ENCODE data around the gene ZMIZ1.
A peak's percentile ranks its signal among the peaks of the same experiment; 100 is the strongest.

ZMIZ1 gene

GRCh38 chr10:79102498-79102874 lies 33.7 kb downstream of the ZMIZ1 start:
- no peak for DNase-seq

GRCh38 chr10:79103129-79103528 lies 34.4 kb downstream of the ZMIZ1 start:
- no peak for DNase-seq

DNA sequence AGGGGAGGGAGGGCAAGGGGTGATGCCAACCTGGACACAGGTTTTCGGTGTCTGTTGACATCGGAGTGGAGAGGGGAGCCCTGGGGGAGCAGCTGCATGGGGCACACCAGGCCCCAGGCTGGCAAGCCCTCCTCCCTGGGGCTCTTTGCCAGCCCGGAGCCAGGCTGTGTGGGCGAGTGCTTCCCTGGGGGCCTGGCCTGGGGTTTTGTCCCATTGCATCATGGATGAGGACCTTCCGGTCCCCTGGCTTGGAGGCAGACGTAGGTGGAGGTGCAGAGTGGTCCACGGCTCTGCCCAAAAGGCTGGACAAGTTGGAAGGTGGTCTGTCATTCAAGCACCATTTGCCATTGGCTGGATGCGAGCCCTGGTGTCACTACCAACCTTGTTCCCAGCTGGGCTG lies 34.8 kb downstream of the ZMIZ1 start:
- DNase-seq = no peak

DNA sequence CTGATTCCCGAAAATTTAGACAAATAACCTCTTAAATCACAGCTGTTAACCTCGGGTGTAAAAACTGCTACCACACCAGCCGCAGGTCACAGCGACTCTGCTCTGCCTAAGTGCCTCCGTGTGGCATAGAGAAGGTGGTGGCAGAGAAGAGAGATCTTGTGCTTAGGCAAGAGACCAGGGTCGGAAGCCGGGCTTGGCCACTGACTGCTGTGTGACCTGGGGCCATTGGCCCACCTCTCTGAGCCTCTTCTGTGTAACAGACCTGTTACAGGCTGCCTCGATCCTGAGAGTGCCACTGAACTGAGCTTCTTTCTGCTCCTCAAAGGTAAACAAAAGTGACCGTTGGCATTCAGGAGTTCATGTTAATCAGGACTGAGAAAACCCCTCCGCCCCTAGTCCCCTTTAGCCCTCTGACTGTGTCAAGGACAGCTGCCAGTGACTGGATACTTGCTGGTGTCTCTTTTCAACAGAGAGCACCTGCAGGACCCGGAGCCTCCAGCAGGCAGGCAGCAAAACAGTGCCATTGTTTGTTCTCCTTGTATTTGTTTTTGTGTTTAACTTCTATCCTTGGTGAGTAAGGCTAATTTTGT lies 36.5 kb downstream of the ZMIZ1 start:
- no peak for DNase-seq

GRCh38 chr10:79105818-79106217 lies 37.1 kb downstream of the ZMIZ1 start:
- no peak for DNase-seq

DNA sequence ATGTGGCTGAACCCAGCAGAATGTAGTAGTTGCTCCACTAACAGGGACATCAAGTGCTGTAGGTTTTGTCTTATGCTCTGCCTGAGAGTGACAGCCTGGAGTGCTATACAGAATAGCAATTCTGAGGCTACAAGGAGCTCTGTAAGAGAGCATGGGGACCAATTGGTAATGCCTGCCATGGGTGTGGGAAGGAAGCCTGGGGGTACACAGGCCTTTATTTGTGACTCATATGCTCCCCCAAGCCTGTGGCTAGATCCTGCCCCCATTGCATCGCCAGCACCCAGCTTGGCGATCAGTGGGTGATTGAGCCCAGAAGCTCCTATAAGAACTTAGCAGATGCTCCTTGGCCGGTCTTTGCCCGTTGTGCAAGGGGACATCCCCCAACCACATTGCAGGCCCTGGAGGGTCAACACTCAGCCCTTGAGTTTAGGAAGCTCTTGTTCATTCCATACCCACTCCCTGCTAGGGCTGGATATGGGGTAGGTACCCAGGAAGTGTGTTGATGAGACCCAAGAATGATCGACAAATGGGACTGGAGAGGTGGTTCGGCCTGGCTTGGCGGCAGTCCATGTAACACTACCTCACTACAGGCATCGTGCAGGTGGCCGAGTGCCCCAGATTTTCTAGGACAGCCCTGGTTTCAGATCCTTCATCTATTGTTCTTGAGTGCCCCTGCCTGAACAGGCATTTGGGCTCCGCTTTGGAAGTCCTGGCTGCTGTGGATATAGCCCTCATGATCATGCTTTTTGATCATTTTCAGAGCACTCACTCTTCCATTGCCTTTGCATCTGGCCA lies 37.7 kb downstream of the ZMIZ1 start:
- no peak for DNase-seq

- DNase-seq = no peak
Measured at GRCh38 chr10:79107736-79108264, 39.0 kb downstream of the ZMIZ1 start.

DNA sequence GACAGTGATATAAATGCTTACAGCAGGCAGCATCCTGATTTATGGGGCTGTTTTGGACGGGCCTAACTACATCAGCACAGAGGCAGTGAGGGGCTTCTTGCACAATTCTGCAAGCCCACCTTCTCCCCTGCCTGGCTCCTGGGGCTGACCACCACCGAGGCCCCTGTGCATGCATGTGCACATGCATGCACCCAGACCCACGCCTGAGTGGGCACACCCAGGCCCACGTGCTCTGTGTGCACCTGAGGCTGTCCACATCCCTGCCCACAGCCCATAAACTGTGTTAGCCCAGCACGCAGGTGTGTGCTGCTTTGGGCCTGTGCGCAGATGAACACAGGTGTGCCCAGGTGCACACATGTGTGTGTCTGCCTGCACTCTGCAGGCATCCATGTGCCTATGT lies 40.0 kb downstream of the ZMIZ1 start:
- DNase-seq = no peak

GRCh38 chr10:79111427-79111826 lies 42.7 kb downstream of the ZMIZ1 start:
- no peak for DNase-seq

DNA sequence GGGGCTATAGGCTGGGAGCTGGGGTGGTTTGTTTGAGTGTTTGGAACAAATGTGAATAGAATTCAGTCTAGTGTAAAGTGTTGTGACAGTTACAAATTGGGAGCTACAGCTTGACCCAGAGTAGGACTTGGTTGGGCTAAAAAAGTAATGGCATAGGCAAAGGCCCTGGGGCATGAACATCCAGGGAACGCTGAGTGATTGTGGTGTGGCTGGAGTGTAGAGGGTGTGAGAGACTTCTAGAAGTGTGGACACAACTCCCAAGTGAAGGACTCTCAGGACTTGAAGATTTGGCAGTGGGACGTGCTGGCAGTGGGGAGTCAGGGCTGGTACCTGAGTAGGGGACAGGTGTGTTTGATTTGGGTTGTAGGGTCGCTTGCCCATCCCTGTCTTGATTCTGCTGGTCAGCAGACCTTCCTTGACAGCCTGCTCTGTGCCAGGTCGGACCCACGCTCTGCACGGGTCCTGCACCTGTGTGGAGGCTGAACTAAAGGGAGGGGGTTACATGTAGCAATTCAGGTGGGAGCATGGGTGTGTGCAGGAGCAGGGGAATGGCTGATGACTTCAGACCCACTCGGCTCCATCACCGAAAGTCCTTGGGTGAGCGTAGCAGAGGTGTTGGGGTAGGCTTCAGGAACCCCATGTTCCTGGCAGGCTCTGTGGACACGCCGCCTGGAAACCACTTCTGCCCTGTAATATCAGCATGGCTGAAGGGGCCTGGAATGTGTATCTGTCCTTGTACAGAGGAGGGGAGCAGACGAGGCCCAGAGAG lies 43.3 kb downstream of the ZMIZ1 start:
- no peak for DNase-seq

GRCh38 chr10:79112881-79113431 lies 44.2 kb downstream of the ZMIZ1 start:
- DNase-seq = peak; percentile 38

DNA sequence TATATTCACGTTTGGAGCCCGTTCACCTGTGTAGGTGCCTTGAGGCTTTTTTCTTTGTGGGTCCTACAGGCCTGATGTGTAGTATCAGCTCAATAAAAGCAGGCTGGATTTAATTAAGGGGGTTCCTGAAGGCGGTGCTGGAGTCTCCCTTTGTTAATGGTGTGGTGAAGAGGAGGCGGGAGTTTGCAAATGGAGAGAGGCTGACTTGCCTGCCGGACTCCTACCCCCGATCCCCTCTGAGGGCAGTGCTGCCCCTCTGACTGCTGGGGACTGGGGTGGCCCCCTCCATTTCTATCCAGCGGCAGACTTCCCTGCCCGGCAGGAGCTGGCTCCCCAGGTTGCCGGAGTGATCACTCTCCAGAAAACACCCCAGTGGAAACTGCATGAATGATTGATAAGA lies 45.1 kb downstream of the ZMIZ1 start:
- DNase-seq = no peak

- DNase-seq = no peak
Measured at GRCh38 chr10:79115302-79115701, 46.5 kb downstream of the ZMIZ1 start.

GRCh38 chr10:79116368-79116767 lies 47.6 kb downstream of the ZMIZ1 start:
- no peak for DNase-seq

GRCh38 chr10:79116801-79117723 lies 48.3 kb downstream of the ZMIZ1 start:
- DNase-seq = no peak

DNA sequence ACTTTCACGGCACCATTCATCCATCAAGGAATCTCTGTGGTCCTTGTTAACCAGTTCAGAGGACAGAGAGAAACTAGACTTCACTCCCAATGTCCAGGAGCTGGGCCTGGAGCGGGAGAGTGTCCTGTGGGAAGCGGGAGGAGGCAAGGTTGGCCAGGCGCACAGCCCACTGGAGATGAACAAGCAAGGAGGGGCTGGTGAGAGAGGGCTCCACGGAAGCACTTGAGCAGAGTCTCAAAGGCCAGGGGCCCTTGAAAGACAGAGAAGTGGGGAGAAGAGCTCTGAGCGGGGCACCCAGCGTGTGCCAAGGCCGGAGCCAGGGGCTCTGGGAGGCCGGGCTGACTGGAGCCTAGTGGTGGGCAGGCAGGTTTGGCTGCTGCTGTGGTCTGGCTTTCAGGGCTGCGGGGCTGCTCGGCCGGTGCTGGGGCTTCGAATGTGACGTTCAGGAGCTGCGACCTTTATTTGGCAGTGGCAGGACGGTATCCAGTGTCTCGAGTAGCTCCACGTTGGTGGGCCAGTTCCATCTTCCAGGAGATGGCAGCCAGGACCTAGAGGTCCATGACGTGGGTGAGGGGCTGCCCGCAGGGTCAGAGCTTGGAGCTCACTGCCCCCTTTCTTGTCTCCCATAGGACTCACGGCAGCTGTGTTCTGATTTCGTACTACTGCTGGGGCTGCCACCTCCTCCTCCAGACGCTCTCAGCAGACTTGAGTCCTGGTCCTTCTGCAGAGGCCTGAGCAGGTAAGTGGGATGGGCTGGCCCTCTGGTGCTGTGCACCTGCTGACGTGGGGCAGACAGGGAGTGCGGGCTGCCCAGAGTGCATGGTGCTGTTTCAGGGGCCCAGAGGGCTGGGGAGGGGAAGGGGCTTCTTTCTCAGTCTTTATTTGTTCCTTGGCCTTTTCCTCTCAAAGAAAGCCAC lies 49.8 kb downstream of the ZMIZ1 start:
- DNase-seq = no peak

- DNase-seq = no peak
Measured at GRCh38 chr10:79119306-79119705, 50.5 kb downstream of the ZMIZ1 start.

- DNase-seq = no peak
Measured at GRCh38 chr10:79123547-79123963, 54.8 kb downstream of the ZMIZ1 start.

- no peak for DNase-seq
Measured at GRCh38 chr10:79124066-79124465, 55.3 kb downstream of the ZMIZ1 start.

DNA sequence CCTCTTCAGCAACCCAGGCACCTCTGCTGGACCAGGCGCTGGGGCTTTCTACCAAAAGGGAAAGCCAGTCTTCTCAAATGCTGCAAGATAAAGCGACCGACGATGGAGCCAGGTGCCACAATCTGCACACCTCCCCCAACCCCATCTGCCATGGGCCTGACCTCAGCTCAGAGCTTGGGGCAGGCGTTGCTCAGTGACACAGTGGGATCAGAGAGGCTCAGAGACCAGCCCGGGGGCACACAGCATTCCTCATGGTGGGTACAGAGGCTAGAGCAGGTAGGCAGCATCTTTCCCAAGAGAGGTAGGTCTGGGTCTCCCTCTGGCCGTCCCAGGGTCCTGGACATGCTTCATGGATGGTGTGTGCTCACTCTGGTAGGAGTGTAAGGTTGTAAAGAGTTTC lies 56.3 kb downstream of the ZMIZ1 start:
- no peak for DNase-seq

Data from T1000 (cell line).